Measurements from ENCODE around the gene WDR45. TPM values are rescaled to one million over a fixed set of nuclear protein-coding genes. Genes with fewer than 3 reads are reported as not detected.

The WDR45 gene
- total RNA-seq, 1 donor from 2014 or later: 63.2 TPM

DNA sequence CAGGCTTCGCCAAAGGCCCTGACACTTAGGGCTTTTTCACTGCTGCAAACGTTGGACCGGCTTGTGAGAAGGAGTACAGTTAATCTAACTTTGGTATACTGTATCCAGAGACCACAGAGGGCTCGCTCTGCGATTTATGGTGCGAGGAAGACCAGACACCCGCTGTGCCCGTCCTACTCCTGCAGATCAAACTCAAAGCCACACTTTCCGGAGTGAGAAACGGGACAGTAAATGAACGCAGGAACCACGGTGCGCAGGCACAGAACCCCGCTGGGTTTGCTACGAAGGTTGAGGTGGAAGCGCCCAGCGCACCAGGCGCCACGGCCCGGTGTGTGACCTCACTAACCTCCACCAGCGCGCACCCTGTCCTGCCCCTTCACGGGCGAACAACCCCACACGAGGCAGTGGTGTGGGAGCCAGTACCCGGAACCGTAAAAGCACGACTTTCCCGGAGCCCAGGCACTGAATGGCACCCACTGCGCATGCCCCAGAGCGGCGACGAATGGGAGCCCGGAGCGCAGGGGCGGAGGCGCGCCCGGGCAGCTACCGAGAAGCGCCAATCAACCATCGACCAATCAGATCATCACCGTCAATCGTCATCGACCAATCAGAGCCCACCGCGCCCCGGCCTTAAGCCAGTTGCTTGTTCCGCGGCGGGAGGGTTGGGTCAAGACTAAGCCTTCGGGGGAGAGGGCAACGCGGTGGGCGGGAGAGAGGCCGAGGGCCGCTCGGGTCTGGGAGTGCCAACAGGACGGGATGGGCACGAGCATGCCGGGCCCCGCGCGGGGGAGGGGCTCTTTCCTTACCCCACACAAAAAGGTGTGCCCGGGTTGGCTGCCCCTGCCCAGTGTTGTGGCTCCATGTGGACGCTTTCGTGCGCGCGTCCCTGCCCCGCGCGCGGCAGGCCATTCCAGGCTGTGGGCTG is 21.3 kb upstream of the WDR45 start:
- ATAC-seq (peak; percentile 99), DNase-seq (peak; percentile 94)
- H3K9me3 ChIP-seq: no peaks in the 10 kb centered on the region
- no peaks in the 10 kb centered on the region for H3K36me3 ChIP-seq
- intact Hi-C loops (cut with DNase I): no loop called here
- peak overlapping the region; percentile 78 for H3K27ac ChIP-seq
- H3K27me3 ChIP-seq: no peaks in the 10 kb centered on the region
- TF ChIP-seq, protein P1, sequence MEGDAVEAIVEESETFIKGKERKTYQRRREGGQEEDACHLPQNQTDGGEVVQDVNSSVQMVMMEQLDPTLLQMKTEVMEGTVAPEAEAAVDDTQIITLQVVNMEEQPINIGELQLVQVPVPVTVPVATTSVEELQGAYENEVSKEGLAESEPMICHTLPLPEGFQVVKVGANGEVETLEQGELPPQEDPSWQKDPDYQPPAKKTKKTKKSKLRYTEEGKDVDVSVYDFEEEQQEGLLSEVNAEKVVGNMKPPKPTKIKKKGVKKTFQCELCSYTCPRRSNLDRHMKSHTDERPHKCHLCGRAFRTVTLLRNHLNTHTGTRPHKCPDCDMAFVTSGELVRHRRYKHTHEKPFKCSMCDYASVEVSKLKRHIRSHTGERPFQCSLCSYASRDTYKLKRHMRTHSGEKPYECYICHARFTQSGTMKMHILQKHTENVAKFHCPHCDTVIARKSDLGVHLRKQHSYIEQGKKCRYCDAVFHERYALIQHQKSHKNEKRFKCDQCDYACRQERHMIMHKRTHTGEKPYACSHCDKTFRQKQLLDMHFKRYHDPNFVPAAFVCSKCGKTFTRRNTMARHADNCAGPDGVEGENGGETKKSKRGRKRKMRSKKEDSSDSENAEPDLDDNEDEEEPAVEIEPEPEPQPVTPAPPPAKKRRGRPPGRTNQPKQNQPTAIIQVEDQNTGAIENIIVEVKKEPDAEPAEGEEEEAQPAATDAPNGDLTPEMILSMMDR (IDR thresholded peaks at IDR 0.05): no peak
- H3K4me3 ChIP-seq: peak overlapping the region; percentile 64
- no peaks in the 10 kb centered on the region for H3K4me1 ChIP-seq

DNA sequence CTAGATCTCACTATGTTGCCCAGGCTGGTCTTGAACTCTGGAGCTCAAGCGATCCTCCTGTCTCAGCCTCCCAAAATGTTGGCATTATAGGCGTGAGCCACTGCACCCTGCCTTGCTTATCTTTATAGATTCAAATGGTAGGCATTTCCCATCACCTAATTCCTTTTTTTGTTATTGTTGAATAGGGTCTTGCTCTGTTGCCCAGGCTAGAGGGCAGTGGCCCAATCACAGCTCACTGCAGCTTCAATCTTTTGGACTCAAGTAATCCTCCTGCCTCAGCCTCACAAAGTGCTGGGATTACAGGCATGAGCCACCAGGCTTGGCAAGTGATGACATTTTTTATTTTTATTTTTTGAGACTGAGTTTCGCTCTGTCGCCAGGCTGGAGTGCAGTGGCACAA is 16.7 kb upstream of the WDR45 start:
- no peaks in the 10 kb centered on the region for H3K36me3 ChIP-seq
- H3K27me3 ChIP-seq: no peaks in the 10 kb centered on the region
- H3K9me3 ChIP-seq: no peaks in the 10 kb centered on the region
- ATAC-seq (no peak), DNase-seq (no peak)
- no peak overlapping the region for H3K27ac ChIP-seq
- intact Hi-C loops (cut with DNase I): no loop called here
- no peaks in the 10 kb centered on the region for H3K4me1 ChIP-seq
- TF ChIP-seq, protein P1 (IDR thresholded peaks at IDR 0.05): no peak
- H3K4me3 ChIP-seq: no peak overlapping the region

DNA sequence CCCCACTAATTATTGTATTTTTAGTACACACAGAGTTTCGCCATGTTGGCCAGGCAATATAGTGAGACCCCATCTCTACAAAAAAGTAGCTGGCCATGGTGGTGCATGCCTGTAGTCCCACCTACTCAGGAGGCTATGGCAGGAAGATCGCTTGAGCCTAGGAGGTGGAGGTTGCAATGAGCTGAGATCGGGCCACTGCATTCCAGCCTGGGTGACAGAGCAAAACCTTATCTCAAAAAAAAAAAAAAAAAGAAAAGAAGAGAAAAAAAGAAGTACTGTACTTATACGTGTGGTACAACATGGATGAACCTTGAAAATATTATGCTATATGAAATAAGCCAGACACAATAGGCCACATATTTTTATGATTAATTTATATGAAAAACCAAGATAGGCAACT is 9.9 kb upstream of the WDR45 start:
- no peak overlapping the region for H3K4me3 ChIP-seq
- no peaks in the 10 kb centered on the region for H3K36me3 ChIP-seq
- ATAC-seq (no peak), DNase-seq (no peak)
- TF ChIP-seq, protein P1 (IDR thresholded peaks at IDR 0.05): no peak
- no peaks in the 10 kb centered on the region for H3K4me1 ChIP-seq
- H3K27me3 ChIP-seq: no peaks in the 10 kb centered on the region
- H3K27ac ChIP-seq: no peak overlapping the region
- intact Hi-C loops (cut with DNase I): no loop called here
- no peaks in the 10 kb centered on the region for H3K9me3 ChIP-seq

DNA sequence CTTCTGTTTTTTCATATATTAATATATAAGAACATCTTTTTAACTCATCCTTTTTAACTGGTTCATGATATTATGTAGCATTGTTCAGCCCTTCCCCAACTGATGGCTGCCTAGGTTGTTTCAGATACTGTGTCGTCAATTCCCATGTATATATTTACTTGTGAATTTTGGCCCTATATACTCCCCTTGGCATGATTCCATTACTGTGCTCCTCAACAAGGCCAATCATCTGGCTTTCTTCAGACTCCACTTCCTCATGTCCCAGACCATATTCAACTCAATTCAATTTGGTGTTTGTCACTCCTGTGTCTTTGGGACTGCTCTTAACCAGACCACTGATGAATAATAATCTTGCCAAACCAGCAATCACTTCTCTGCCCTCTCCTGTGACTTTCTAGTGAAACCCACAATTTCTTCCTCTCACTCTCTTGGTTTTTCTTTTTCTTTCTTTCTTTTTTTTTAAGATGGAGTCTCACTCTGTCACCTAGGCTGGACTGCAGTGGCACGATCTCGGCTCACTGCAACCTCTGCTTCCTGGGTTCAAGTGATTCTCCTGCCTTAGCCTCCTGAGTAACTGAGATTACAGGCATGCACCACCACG is 2.7 kb upstream of the WDR45 start:
- intact Hi-C loops (cut with DNase I): no loop called here
- TF ChIP-seq, protein P1 (IDR thresholded peaks at IDR 0.05): no peak
- ATAC-seq (no peak), DNase-seq (no peak)
- Histone ChIP-seq H3K27me3 (no peaks in the 10 kb centered on the region), H3K4me1 (peaks cover 4% of the 10 kb centered on the region), H3K4me3 (no peak overlapping the region), H3K27ac (no peak overlapping the region), H3K36me3 (no peaks in the 10 kb centered on the region), H3K9me3 (no peaks in the 10 kb centered on the region)

DNA sequence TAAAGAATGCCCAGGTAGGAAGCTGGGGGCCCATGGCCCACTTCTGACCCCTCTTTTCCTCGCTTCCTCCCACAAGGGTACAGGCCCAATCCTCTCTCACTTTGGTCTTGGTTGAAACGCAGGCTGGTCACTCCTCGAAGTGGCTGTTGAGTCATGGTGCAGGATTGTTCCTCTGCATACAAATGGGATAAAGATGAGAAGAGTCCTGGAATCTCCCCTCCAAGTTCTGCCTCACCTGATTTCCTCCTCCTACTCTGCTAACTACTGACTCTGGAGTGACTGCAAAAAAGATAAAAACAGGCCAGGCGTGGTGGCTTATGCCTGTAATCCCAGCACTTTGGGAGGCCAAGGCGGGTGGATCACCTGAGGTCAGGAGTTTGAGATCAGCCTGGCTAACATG is 1.7 kb downstream of the WDR45 start:
- no peak for DNase-seq
- no peak for ATAC-seq
- H3K27me3 ChIP-seq: no peaks in the 10 kb centered on the region
- H3K4me3 ChIP-seq: no peak overlapping the region
- no peak overlapping the region for H3K27ac ChIP-seq
- intact Hi-C loops (cut with DNase I): no loop called here
- H3K4me1 ChIP-seq: peaks cover 4% of the 10 kb centered on the region
- no peaks in the 10 kb centered on the region for H3K9me3 ChIP-seq
- TF ChIP-seq, protein P1 (IDR thresholded peaks at IDR 0.05): no peak
- peaks cover 4% of the 10 kb centered on the region for H3K36me3 ChIP-seq

Data from upper lobe of right lung (tissue), 1 donor.